HepG2 (cell line): ENCODE measurements around the gene NYNRIN. TPM values are rescaled to one million over a fixed set of nuclear protein-coding genes. Genes with fewer than 3 reads are reported as not detected.
A peak's percentile ranks its signal among the peaks of the same experiment; 100 is the strongest.

Experiments
- ATF4 ChIP-seq, 2 experiments: fragments of 450-650 bp in 1 of 2; sonication (generic) in 1 of 2; formaldehyde crosslinking; IDR thresholded peaks; 2 replicates each; pipeline versions ENCODE4 v1.5.0 to v1.8.0; 2020 to 2022; ENCODE audit warnings: mild to moderate bottlenecking in 1 of 2, missing genetic modification reagents in 1 of 2
- ATF7 ChIP-seq, 2 experiments: fragments of 450-650 bp in 1 of 2; sonication (generic) in 1 of 2; formaldehyde crosslinking in 1 of 2; IDR thresholded peaks; 2 replicates each; pipeline versions ENCODE4 v1.4.0 to v1.6.1; 2016 to 2020; ENCODE audit warnings: antibody characterized with exemption in 1 of 2, mild to moderate bottlenecking in 1 of 2, missing genetic modification reagents in 1 of 2
- KLF12 ChIP-seq: sonication (generic); formaldehyde crosslinking; IDR thresholded peaks from 2 replicates; pipeline ENCODE4 v1.4.0; 2020; ENCODE audit warnings: missing genetic modification reagents, borderline replicate concordance
- MBD4 ChIP-seq: IDR thresholded peaks from 2 replicates; pipeline ENCODE4 v1.6.1; 2012; ENCODE audit warnings: low read length, inconsistent platforms, borderline replicate concordance
- MIER3 ChIP-seq: IDR thresholded peaks from 2 replicates; pipeline ENCODE4 v1.6.1; 2016; ENCODE audit warnings: missing compliant biosample characterization, borderline replicate concordance
- MNT ChIP-seq: fragments of 450-650 bp; IDR thresholded peaks from 2 replicates; pipeline ENCODE4 v1.6.1; 2016
- PHF21A ChIP-seq: sonication (generic); formaldehyde crosslinking; IDR thresholded peaks from 2 replicates; pipeline ENCODE4 v1.5.0; 2020; ENCODE audit warnings: mild to moderate bottlenecking, missing genetic modification reagents
- PLRG1 ChIP-seq: fragments of 450-650 bp; conservative IDR thresholded peaks from 2 replicates; pipeline ENCODE4 v1.6.1; 2016
- RELA ChIP-seq: sonication (generic); formaldehyde crosslinking; IDR thresholded peaks from 2 replicates; pipeline ENCODE4 v1.4.0; 2020; ENCODE audit warnings: missing genetic modification reagents
- SP140L ChIP-seq: sonication (generic); formaldehyde crosslinking; IDR thresholded peaks from 2 replicates; pipeline ENCODE4 v1.4.0; 2020; ENCODE audit warnings: missing genetic modification reagents, borderline replicate concordance
- ZNF512 ChIP-seq: sonication (generic); formaldehyde crosslinking; IDR thresholded peaks from 2 replicates; pipeline ENCODE4 v1.4.0; 2020; ENCODE audit warnings: mild to moderate bottlenecking, missing genetic modification reagents
- ZNF549 ChIP-seq: sonication (generic); formaldehyde crosslinking; IDR thresholded peaks from 2 replicates; pipeline ENCODE4 v1.5.0; 2020; ENCODE audit warnings: missing genetic modification reagents
- ZNF768 ChIP-seq: sonication (generic); formaldehyde crosslinking; IDR thresholded peaks from 2 replicates; pipeline ENCODE4 v1.4.0; 2020; ENCODE audit warnings: missing genetic modification reagents
- polyA plus RNA-seq, 8 experiments: library from polyadenylated mRNA; depleted of rRNA in 3 of 8; stranded (reverse) in 7 of 8; unstranded in 1 of 8; fragments of >200 nt; fragmentation: Illumina TruSeq in 4 of 8; extraction: Trizol in 4 of 8; gene quantifications; 2 replicates each; pipeline versions ENCODE4 v1.2.1 to v1.2.3, GENCODE V29; 2011 to 2016; ENCODE audit warnings: low read depth in 4 of 8, missing spikeins in 1 of 8, mixed read lengths in 1 of 8; ENCODE audit not compliant: insufficient read depth in 1 of 8
- total RNA-seq, 5 experiments: library from RNA; depleted of rRNA; stranded (reverse); fragments of >200 nt; fragmentation: Illumina TruSeq; extraction: Trizol; gene quantifications; 2 replicates each; pipeline ENCODE4 v1.2.3, GENCODE V29; 2016; ENCODE audit warnings: low read depth in 1 of 5

Gene NYNRIN
- total and polyA plus RNA-seq, 2 of the 13 experiments (the other 11 are each of a cell fraction or from before 2014, with no cell fraction given), result 0.63 to 1.1 TPM

- TF ChIP-seq RELA (no peak), ATF7 (IDR thresholded peaks at IDR 0.05) (peak; percentile 27; the same call in 1 of the 2 replicates), ATF7 (CRISPR knock-in tag; IDR thresholded peaks at IDR 0.05) (no peak), MIER3 (CRISPR knock-in tag) (no peak), ATF4 (CRISPR knock-in tag; IDR thresholded peaks at IDR 0.05) (no peak), ZNF512 (CRISPR knock-in tag) (no peak), PLRG1 (0 out of 2 replicates have a peak, but pooled peaks have one; percentile 53), PHF21A (no peak), ZNF768 (CRISPR knock-in tag) (no peak), SP140L (CRISPR knock-in tag) (no peak), MNT (peak; percentile 40), MBD4 (no peak), KLF12 (CRISPR knock-in tag) (no peak), ZNF549 (CRISPR knock-in tag) (no peak)
Measured at GRCh38 chr14:24384169-24384568, 14.6 kb upstream of the NYNRIN start (continued).
